ENCODE results near the gene CAPZA2.
"Not testable (repeated sequence)": the region's sequence is repeated elsewhere in the genome, so short reads cannot be mapped to it uniquely, and the experiment has no call there.

The CAPZA2 gene

DNA sequence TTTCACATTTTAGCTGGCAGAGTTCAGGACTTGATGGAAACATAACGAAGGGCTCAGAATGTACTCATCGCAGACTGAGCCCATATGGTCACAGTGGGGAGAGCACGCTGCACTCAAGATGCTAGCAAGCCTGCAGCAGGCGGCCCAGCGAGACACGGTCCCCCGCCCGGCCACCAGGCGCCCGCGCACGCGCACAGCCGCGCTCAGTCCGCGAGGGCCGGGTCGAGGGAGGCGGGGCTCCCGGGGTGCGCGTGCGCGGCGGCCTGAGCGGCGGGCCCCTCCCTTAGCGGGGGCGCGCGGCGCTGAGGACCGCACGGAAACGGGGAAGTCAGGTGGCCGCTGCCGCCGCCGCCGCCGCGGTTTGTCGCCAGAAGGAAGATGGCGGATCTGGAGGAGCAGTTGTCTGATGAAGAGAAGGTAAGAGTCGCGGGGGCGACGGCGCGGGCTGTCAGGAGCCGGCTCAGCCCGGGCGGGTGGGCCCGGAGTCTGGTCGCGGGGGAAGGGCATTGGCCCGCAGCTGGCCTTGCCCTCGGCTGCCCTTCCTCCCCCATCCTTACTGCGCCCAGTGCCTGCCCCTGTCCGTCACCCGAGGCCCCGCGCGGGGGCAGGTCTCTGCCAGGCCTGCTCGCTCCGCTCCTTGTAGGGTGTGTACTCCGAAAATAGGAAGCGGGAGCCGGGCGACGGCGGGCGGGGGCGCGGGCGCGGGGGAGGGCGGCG is at the start of gene CAPZA2:
TSS of gene CAPZA2 (plus strand) at position 354 of the 717 bp plus-strand sequence. CDS start at position 379, 25 bp downstream.
- DNase-seq (ENCODE audit: low spot score): peak; percentile 99

DNA sequence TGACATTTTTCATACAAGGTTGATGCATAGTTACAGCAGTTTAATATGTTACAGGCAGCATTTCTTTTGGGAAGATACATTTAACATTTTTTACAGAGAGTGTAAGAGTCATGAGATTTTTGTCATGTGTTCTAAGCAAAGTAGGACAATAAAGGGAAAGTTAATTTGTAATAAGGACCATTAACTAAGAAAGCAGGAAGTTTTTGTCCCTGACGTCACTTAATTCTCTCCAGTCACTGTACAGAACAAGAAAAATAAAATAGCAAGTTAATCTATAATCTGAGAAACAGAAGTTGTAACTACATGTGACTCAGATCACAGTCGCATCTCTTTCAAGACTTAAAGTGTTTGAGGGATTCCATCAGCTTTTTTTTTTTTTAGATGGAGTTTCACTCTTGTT is 49.5 kb upstream of the CAPZA2 start:
- DNase-seq (ENCODE audit: low spot score): peak; percentile 61

DNA sequence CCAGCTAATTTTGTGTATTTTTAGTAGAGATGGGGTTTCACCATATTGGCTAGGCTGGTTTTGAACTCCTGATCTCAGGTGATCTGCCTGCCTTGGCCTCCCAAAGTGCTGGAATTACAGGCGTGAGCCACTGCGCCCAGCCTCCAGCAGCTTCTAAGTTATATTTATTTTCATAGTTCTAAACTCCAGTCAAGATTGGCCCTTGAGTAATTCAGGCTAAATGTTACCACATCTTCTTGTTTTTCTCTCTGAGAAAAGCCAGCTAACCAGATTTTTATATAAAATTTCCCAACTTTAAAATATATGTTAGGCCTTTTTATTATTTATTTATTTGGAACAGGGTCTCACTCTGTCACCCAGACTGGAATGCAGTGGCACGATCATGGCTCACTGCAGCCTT is 49.0 kb upstream of the CAPZA2 start:
- DNase-seq (ENCODE audit: low spot score): not testable (repeated sequence)

DNA sequence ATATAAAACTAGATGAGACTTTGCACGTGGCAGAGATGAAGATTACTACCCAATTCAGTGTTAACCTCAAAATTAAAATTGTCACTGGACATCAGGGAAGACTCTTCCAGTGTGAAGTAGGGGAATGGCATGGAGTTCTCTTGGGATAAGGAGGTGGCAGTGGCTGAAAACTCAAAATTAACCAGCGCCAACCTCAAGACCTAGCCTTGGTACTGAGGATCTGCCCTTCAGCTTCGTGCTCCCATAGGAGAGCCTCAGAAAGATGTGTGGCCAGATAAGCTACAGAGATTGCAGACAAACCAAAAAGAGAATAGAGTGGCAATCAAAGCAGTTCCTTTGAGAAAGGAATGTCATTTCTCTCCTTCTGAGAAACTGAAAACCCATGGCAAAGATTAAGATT is 47.3 kb upstream of the CAPZA2 start:
- DNase-seq (ENCODE audit: low spot score): no peak

DNA sequence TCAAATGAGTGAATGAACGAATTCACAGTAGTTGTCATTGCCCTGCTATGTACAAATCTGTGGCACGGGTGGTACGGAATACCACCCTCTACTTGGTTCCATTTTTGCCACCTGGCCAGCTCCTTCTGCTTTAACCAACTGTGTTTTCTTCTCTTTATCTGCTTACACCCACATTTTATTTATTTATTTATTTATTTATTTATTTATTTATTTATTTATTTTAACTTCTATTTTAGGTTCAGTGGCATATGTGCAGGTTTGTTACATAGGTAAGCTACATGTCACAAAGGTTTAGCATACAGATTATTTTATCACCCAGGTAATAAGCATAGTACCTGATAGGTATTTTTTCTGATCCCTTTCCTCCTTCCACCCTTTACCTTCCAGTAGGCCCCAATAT is 42.2 kb upstream of the CAPZA2 start:
- no peak for DNase-seq (ENCODE audit: low spot score)

DNA sequence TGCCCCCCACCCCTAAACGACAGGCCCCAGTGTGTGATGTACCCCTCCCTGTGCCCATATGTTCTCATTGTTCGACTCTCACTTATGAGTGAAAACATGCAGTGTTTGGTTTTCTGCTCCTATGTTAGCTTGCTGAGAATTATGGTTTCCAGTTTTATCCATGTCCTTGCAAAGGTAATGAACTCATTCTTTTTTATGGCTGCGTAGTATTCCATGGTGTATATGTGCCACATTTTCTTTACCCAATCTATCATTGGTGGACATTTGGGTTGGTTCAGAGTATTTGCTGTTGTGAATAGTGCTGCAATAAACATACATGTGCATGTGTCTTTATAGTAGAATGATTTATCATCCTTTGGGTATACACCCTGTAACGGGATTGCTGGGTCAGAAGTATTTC is 40.7 kb upstream of the CAPZA2 start:
- DNase-seq (ENCODE audit: low spot score): not testable (repeated sequence)

DNA sequence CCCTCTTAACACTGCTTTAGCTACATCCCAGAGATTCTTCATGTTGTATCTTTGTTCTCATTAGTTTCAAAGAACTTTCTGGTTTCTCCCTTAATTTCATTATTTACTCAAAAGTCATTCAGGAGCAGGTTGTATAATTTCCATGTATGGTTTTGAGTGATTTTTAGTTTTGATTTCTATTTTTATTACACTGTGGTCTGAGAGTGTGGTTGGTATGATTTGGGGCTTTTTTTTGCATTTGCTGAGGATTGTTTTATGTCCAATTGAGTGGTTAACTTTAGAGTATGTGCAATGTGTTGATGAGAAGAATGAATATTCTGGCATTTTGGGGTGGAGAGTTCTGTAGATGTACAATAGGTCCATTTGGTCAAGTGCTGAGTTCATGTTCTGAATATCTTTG is 37.9 kb upstream of the CAPZA2 start:
- no peak for DNase-seq (ENCODE audit: low spot score)

DNA sequence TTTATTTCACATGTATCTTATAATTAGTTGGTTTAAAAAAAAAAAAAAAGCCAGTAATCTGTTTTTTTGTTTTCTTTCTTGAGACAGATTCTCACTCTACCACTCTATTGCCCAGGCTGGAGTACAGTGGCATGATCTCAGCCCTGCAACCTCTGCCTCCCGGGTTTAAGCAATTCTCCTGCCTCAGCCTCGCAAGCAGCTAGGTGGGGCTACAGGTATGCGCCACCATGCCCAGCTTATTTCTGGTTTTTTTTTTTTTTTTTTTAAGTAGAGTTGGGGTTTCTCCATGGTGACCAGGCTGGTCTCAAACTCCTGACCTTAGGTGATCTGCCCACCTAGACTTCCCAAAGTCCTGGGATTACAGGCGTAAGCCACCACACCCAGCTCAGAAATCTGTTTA is 34.1 kb upstream of the CAPZA2 start:
- no peak for DNase-seq (ENCODE audit: low spot score)

GRCh38 chr7:116829041-116829440 is 33.3 kb upstream of the CAPZA2 start:
- DNase-seq (ENCODE audit: low spot score): no peak

- DNase-seq (ENCODE audit: low spot score): no peak
Observed at GRCh38 chr7:116829493-116829892, 32.9 kb upstream of the CAPZA2 start.

DNA sequence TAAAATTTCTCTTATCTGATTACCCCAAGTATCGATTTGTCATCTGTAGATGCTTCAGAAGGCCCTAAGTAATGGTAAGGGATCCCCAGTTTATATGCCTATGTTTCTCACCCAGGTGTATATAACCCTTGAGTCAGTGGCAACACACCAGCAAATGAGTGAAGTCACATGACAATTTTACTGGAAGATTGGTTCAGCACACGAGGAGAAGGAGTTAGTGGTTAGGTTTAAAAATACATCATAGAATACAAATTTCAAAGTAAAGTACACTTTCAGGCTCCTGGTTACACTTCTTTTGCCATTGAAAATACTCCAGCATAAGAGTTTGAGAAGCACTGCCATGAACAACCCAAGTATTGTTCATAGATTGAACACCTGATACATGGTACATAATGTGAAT is 29.7 kb upstream of the CAPZA2 start:
- DNase-seq (ENCODE audit: low spot score): no peak

- peak; percentile 63 for DNase-seq (ENCODE audit: low spot score)
Observed at GRCh38 chr7:116834815-116835504, 27.4 kb upstream of the CAPZA2 start.

- DNase-seq (ENCODE audit: low spot score): no peak
Observed at GRCh38 chr7:116836048-116836447, 26.3 kb upstream of the CAPZA2 start.

DNA sequence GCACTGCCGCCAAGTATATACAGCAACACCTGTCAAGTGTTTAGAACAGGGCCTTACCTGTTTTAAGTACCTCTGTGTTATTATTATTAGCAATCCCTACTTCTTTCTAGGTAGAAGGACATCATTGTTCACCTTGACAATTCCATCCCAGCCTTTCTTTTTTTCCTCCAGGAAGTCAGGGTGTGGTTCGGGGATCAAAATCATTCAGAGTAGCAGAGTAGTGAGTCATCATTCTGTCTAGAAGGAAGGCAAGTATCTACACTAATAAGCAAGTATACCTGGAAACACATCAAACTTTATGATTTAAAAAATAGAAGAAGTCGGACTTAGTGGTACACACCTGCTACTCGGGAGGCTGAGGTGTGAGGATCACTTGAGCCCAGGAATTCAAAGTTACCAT is 25.5 kb upstream of the CAPZA2 start:
- peak; percentile 88 for DNase-seq (ENCODE audit: low spot score)

- no peak for DNase-seq (ENCODE audit: low spot score)
Observed at GRCh38 chr7:116837586-116837985, 24.8 kb upstream of the CAPZA2 start.

DNA sequence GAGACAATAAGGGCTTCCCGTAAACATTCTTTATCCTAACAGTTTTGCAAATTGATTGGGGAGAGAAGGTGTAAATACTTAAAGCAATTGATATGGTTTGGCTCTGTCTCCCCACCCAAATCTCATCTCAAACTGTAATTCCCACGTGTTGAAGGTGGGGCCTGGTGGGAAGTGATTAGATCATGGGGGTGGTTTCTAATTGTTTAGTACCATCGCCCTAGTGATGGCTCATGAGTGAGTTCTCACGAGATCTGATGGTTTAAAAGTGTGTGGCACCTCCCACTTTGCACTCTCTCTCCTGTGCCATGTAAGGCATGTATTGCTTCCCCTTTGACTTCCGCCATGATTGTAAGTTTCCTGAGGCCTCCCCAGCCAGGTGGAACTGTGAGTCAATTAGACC is 22.1 kb upstream of the CAPZA2 start:
- no peak for DNase-seq (ENCODE audit: low spot score)

DNA sequence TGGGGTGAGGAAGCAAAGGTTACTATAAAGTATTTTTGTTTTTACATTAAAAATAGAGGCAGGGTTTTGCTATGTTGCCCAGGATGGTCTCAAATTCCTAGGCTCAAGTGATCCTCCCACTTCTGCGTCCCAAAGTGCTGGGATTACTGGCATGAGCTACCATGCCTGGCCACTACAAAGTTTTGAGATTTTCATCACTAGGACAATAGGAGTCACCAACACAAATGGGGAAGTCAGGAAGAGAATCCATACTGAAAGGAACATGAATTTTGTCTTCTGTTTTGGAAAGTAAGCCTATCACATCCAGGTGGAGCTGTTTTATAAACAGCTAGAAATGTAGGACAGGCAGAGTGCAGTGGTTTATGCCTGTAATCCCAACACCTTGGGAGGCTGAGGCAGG is 20.0 kb upstream of the CAPZA2 start:
- DNase-seq (ENCODE audit: low spot score): no peak

DNA sequence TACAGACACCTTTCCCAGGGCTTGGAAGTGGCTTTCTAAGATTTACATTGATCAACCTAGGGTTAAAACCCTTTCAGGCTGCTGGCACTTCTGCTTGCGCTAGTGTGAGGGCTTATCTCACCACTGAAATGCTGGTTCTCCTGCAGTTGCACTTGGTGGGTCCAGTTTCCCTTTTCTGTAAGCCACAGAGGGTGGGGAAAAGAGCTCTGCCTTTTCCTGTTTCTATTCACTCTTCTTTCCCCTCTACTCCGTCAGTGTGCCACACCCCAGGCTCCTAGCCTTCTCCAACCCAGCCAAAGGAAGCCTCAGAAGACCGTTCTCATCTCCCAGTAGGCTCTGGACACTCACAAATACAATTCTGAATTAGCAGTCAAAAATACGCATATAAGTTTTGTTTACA is 19.0 kb upstream of the CAPZA2 start:
- no peak for DNase-seq (ENCODE audit: low spot score)

- DNase-seq (ENCODE audit: low spot score): no peak
Observed at GRCh38 chr7:116851175-116851574, 11.2 kb upstream of the CAPZA2 start.

- no peak for DNase-seq (ENCODE audit: low spot score)
Observed at GRCh38 chr7:116851671-116852070, 10.7 kb upstream of the CAPZA2 start.

- DNase-seq (ENCODE audit: low spot score): no peak
Observed at GRCh38 chr7:116854132-116854531, 8.3 kb upstream of the CAPZA2 start.

- DNase-seq (ENCODE audit: low spot score): no peak
Observed at GRCh38 chr7:116857052-116857451, 5.3 kb upstream of the CAPZA2 start.

DNA sequence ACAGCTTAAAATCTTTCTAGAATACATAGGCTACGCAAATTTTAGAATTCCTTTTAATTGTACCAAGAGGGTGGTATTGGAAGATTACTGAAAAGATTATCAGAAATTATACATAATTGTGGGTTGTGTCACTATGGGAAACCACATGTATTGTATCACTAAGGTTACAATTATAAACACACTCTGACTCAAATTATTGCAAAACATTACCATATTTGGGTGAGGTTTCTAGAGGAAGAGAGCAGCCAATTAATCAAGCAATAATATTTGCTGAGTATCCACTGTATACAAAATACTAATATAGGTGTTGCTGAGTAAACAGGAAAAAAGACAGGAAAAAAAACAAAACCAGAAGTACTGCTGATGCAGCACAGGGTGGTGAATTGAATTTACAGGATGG is 3.1 kb upstream of the CAPZA2 start:
- DNase-seq (ENCODE audit: low spot score): no peak

- no peak for DNase-seq (ENCODE audit: low spot score)
Observed at GRCh38 chr7:116861717-116862116, 670 bp upstream of the CAPZA2 start.

Measured in LoVo (cell line).